Right hindlimb (tissue), 1 donor: Measurements from ENCODE around the gene NFKBIZ.

Source experiments
- DNase-seq: peaks from one replicate; pipeline ENCODE4 v3.0.0-alpha.2; 2018

The NFKBIZ gene

GRCh38 chr3:101848754-101849713 lies at the start of gene NFKBIZ:
TSS of gene NFKBIZ (plus strand) at chr3:101849514. CDS start at chr3:101849629, 115 bp downstream.
- DNase-seq, result peak; percentile 98

- DNase-seq, result no peak
Observed at GRCh38 chr3:101801174-101801573, 48.1 kb upstream of the NFKBIZ start.

GRCh38 chr3:101802179-101802578 lies 47.1 kb upstream of the NFKBIZ start:
- DNase-seq, result no peak

- DNase-seq, result no peak
Observed at GRCh38 chr3:101803173-101803782, 46.0 kb upstream of the NFKBIZ start.

GRCh38 chr3:101803939-101804338 lies 45.4 kb upstream of the NFKBIZ start:
- no peak for DNase-seq

- no peak for DNase-seq
Observed at GRCh38 chr3:101806491-101806890, 42.8 kb upstream of the NFKBIZ start.

GRCh38 chr3:101807888-101808287 lies 41.4 kb upstream of the NFKBIZ start:
- no peak for DNase-seq

GRCh38 chr3:101809178-101810021 lies 39.9 kb upstream of the NFKBIZ start:
- DNase-seq, result no peak

GRCh38 chr3:101810022-101810418 lies 39.3 kb upstream of the NFKBIZ start:
- no peak for DNase-seq

- DNase-seq, result no peak
Observed at GRCh38 chr3:101811875-101812274, 37.4 kb upstream of the NFKBIZ start.

GRCh38 chr3:101812895-101813294 lies 36.4 kb upstream of the NFKBIZ start:
- DNase-seq, result no peak

GRCh38 chr3:101813817-101814440 lies 35.4 kb upstream of the NFKBIZ start:
- DNase-seq, result no peak

- no peak for DNase-seq
Observed at GRCh38 chr3:101814835-101815234, 34.5 kb upstream of the NFKBIZ start.

- no peak for DNase-seq
Observed at GRCh38 chr3:101816215-101817149, 32.8 kb upstream of the NFKBIZ start.

- DNase-seq, result no peak
Observed at GRCh38 chr3:101817992-101818391, 31.3 kb upstream of the NFKBIZ start.

GRCh38 chr3:101819649-101820206 lies 29.6 kb upstream of the NFKBIZ start:
- DNase-seq, result no peak

- DNase-seq, result no peak
Observed at GRCh38 chr3:101821503-101821902, 27.8 kb upstream of the NFKBIZ start.

GRCh38 chr3:101823525-101823924 lies 25.8 kb upstream of the NFKBIZ start:
- no peak for DNase-seq

- no peak for DNase-seq
Observed at GRCh38 chr3:101824702-101825101, 24.6 kb upstream of the NFKBIZ start.

- no peak for DNase-seq
Observed at GRCh38 chr3:101825904-101826445, 23.3 kb upstream of the NFKBIZ start.
